HL-60/S4 treated with retinoic acid at 250 ng/mL for 4 days and 3 days (cell line): ENCODE data around the gene TRPV2.

ENCODE experiments used
- in situ Hi-C: fragments of 300-500 bp; cut with MboI; formaldehyde crosslinking; loops from 2 replicates; pipeline ENCODE4 v1.7.0; 2022; ENCODE audit warnings: low sequenced_read_pairs

Gene TRPV2

DNA sequence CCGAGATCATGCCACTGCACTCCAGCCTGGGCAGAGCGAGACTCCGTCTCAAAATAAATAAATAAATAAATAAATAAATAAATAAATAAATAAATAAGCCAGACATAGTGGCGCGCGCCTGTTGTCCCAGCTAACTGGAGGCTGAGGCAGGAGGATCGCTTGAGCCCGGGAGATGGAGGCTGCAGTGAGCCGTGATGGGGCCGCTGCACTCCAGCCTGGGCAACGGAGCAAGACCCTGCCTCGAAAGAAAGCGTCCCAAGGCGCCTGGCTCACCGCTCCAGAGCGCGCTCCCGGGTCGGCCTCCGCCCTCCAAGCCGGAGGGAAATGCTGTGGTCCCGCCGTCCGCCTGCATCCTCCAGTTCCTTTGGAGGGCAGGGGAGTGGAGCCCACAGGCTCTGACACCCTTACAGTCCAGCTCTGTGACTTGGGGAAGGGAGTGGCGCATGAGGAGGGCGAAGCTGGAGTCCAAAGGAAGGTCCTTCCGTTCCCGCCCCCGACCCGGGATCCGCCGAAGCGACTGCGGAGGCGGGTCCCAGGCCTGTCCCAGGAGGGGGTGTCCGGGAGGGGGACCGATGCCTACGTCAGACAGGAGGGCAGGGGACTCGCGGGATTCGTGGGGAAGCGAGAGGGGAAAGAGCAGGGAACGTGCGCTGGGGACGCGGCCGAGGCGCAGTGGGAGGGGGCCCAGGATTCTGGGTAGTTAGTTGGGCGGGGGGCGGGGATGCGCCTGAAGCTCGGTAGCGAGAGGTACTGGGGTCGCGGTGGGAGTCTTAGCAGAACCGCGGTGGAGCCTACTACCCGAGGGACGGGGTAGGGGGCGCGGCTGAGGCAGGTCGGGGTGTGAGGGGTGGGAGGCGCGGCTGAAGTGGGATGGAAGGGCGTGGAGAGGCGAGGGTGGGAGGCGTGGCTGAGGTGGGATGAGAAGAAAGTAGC is 8.4 kb upstream of the TRPV2 start:
- in situ Hi-C loops: no loop called here

GRCh38 chr17:16407911-16408588 is 7.3 kb upstream of the TRPV2 start:
- in situ Hi-C loops: no loop called here

- in situ Hi-C loops: no loop called here
These were observed 2.0 kb downstream of the TRPV2 start for GRCh38 chr17:16417399-16417798.

DNA sequence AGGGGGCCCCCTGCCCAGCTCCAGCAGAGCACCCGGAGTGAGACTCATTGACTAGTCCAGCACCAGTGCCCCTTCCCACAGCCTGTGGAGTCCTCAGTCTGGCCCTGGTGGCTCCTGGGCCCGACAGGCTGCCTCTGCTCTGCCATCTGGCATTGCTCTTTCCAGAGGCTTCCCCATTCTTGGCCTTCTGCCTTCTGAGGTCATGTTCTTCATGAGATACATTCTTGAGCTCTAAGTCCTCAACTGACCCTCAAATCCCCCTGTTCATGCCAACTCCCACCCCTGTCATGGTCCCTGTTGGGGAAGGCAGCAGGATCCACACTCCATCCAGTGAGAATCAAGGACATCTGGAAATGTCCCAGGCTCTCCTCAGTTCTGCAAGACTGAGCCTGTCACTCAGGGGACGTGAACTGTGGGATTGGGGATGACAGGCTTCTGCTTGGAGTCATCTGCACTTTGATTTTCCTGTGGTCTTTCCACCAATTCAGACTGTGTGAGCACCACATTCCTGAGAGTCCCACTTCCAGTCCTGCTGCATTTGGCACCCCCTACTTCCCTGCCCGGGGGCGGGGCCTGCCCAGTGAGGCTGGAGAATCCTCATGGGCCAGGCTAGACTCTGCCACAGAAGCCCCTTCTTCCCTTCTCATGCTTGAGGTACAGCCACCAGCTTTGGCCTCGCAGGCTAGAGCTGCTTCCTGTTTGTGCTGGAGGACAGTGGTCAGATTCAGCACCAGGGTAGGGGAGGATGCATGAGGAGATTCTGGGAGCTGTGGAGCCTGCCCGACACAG is 2.7 kb downstream of the TRPV2 start:
- in situ Hi-C loops: no loop called here

DNA sequence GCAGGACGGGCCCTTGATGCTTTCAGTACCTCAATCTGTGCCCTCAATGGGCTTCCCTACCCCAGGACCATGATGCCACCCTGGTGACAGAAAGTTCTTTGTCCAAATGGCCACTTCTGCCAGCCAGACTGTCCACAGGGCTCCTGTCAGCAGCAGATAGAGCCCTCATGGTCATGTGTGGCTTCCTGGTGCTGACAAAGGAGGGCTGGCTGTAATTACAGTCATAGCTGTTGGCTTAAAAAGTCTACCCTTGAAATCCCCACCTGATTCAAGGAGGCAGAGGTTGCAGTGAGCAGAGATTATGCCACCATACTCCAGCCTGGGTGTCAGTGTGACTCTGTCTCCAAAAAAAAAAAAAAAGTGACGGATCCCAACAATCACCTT is 3.3 kb downstream of the TRPV2 start:
- in situ Hi-C loops: no loop called here

- in situ Hi-C loops: no loop called here
These were observed 3.9 kb downstream of the TRPV2 start for GRCh38 chr17:16419074-16419928.

DNA sequence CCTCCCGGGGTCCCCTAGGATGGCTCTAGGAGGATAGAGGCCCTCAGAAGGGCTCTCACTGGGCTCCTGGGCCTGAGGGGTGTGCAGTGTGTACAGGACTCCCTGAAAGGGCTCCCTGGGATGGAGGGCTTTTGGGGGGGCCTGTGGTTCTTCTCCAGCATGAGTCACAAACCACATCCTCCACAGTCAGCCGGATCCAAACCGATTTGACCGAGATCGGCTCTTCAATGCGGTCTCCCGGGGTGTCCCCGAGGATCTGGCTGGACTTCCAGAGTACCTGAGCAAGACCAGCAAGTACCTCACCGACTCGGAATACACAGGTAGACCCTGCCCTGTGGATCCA is 4.5 kb downstream of the TRPV2 start:
- in situ Hi-C loops: no loop called here

DNA sequence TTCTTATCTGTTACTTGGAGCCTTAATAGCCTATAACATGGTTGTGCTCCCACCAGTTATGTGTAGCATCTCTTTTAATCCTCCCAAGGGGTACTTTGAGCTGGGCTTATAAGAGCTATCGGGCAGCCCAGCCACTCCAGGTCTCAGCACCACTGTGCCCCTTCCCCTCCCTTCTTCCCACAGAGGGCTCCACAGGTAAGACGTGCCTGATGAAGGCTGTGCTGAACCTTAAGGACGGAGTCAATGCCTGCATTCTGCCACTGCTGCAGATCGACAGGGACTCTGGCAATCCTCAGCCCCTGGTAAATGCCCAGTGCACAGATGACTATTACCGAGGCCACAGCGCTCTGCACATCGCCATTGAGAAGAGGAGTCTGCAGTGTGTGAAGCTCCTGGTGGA is 7.0 kb downstream of the TRPV2 start:
- in situ Hi-C loops: no loop called here

GRCh38 chr17:16423226-16423872 is 8.0 kb downstream of the TRPV2 start:
- in situ Hi-C loops: no loop called here

DNA sequence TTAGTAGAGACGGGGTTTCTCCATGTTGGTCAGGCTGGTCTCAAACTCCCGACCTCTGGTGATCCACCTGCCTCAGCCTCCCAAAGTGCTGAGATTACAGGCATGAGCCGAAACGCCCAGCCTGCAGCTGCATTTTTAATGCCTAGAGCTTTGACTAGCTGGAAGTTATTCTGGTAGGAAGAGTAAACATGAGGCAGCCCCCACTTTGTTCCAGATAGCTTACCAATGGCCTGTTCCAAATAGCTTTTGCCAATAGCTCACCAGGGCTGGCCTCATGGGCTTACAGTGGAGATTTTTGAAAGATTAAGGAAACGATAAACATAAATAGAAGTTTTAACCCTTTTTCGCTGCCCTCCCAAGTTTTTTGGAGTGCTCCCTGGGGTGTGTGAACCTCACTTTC is 9.8 kb downstream of the TRPV2 start:
- in situ Hi-C loops: no loop called here

GRCh38 chr17:16425698-16426659 is 10.6 kb downstream of the TRPV2 start:
- in situ Hi-C loops: no loop called here

GRCh38 chr17:16427020-16427419 is 11.6 kb downstream of the TRPV2 start:
- in situ Hi-C loops: no loop called here

GRCh38 chr17:16428098-16428882 is 12.9 kb downstream of the TRPV2 start:
- in situ Hi-C loops: no loop called here

GRCh38 chr17:16429083-16429482 is 13.7 kb downstream of the TRPV2 start:
- in situ Hi-C loops: no loop called here

- in situ Hi-C loops: no loop called here
These were observed 15.3 kb downstream of the TRPV2 start for GRCh38 chr17:16430650-16431049.

- in situ Hi-C loops: no loop called here
These were observed 16.6 kb downstream of the TRPV2 start for GRCh38 chr17:16432017-16432416.

DNA sequence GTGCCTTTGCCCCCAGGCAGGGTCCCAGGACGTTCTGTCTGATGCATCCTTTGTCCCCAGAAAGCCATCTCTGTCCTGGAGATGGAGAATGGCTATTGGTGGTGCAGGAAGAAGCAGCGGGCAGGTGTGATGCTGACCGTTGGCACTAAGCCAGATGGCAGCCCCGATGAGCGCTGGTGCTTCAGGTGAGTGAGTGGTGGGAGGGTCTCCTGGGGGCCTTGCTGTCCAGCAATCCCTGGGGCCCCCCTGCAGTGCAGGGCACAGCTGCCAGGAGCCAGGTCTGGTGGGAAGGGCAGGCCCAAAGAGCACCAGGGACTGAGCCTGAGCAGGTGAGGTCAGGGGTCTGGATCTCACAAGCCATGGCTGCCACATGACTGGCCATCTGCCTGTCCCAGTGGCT is 18.1 kb downstream of the TRPV2 start:
- in situ Hi-C loops: no loop called here

GRCh38 chr17:16434662-16435061 is 19.3 kb downstream of the TRPV2 start:
- in situ Hi-C loops: no loop called here
